ENCODE measurements around the gene NOTCH2.

DNA sequence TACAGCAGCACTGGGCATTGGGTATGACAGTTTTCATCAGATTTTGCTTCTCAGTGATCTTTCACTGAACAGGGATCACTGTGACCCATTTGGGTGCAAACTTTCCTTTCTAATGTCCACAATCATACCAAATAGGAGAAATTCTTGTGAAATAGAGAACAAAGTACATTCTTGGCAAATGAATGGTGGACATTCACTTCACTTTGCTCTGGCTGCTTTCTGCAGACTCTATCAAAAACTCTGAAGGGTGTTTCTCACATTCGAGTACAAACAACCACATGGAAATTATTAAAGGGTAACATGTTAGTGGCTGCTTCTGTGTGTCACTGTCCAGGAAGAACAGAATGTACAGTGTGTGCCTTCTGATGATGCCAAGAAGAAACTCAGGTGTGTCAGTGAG is 111.2 kb downstream of the NOTCH2 start:
- TF ChIP-seq, protein P1, sequence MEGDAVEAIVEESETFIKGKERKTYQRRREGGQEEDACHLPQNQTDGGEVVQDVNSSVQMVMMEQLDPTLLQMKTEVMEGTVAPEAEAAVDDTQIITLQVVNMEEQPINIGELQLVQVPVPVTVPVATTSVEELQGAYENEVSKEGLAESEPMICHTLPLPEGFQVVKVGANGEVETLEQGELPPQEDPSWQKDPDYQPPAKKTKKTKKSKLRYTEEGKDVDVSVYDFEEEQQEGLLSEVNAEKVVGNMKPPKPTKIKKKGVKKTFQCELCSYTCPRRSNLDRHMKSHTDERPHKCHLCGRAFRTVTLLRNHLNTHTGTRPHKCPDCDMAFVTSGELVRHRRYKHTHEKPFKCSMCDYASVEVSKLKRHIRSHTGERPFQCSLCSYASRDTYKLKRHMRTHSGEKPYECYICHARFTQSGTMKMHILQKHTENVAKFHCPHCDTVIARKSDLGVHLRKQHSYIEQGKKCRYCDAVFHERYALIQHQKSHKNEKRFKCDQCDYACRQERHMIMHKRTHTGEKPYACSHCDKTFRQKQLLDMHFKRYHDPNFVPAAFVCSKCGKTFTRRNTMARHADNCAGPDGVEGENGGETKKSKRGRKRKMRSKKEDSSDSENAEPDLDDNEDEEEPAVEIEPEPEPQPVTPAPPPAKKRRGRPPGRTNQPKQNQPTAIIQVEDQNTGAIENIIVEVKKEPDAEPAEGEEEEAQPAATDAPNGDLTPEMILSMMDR (IDR thresholded peaks at IDR 0.05; ENCODE audit: low read length): no peak
- TF ChIP-seq EZH2 (optimal IDR thresholded peaks at IDR 0.05; ENCODE audit: low read depth, low read length) (no peak), EZH2phosphoT487 (IDR thresholded peaks at IDR 0.05; ENCODE audit: low read length) (no peak)
